Mesendoderm (in vitro differentiated cells): ENCODE data around the gene RALGPS2.
"Not testable (repeated sequence)": the region's sequence is repeated elsewhere in the genome, so short reads cannot be mapped to it uniquely, and the experiment has no call there.

Source experiments
- DNase-seq: peaks from one replicate; pipeline ENCODE4 v3.0.0; 2013
- H2AK5ac ChIP-seq: 2 replicates; pipeline ENCODE4 v1.6.1; 2013; ENCODE audit warnings: low read length, inconsistent platforms
- H2BK120ac ChIP-seq: 2 replicates; pipeline ENCODE4 v1.6.1; 2013; ENCODE audit warnings: low read depth, mild to moderate bottlenecking, low read length, moderate library complexity, mixed read lengths
- H2BK15ac ChIP-seq: replicated peaks from 2 replicates; pipeline ENCODE4 v1.6.1; 2013; ENCODE audit warnings: low read depth, mild to moderate bottlenecking, moderate library complexity
- H2BK5ac ChIP-seq: 2 replicates; pipeline ENCODE4 v1.6.1; 2013; ENCODE audit warnings: low read length, inconsistent platforms
- H3K18ac ChIP-seq: 2 replicates; pipeline ENCODE4 v1.6.1; 2013; ENCODE audit warnings: mild to moderate bottlenecking, low read length, mixed read lengths
- H3K23ac ChIP-seq: one replicate; pipeline ENCODE4 v1.6.1; 2013; ENCODE audit warnings: low read length
- H3K27ac ChIP-seq: 2 replicates; pipeline ENCODE4 v1.5.1; 2013; ENCODE audit warnings: low read depth, mild to moderate bottlenecking, inconsistent platforms, low read length, moderate library complexity
- H3K27me3 ChIP-seq: 2 replicates; pipeline ENCODE4 v1.6.1; 2013; ENCODE audit warnings: low read length, control low read depth, mild to moderate bottlenecking, inconsistent platforms; ENCODE audit not compliant: insufficient read depth, poor library complexity
- H3K36me3 ChIP-seq: 2 replicates; pipeline ENCODE4 v1.6.1; 2013; ENCODE audit warnings: low read length, inconsistent platforms; ENCODE audit not compliant: control insufficient read depth, insufficient read depth
- H3K4ac ChIP-seq: one replicate; pipeline ENCODE4 v1.6.1; 2013; ENCODE audit warnings: low read depth, mild to moderate bottlenecking, low read length, moderate library complexity
- H3K4me1 ChIP-seq: 2 replicates; pipeline ENCODE4 v1.6.1; 2013; ENCODE audit warnings: low read depth, low read length, inconsistent platforms; ENCODE audit not compliant: control insufficient read depth
- H3K4me2 ChIP-seq: 2 replicates; pipeline ENCODE4 v1.6.1; 2013; ENCODE audit warnings: low read length
- H3K4me3 ChIP-seq: 2 replicates; pipeline ENCODE4 v1.5.1; 2013; ENCODE audit warnings: mild to moderate bottlenecking, low read length
- H3K56ac ChIP-seq: one replicate; pipeline ENCODE4 v1.6.1; 2013; ENCODE audit warnings: low read length
- H3K79me1 ChIP-seq: 2 replicates; pipeline ENCODE4 v1.6.1; 2013; ENCODE audit warnings: low read length, inconsistent platforms
- H3K79me2 ChIP-seq: 2 replicates; pipeline ENCODE4 v1.6.1; 2013; ENCODE audit warnings: mild to moderate bottlenecking, low read length; ENCODE audit not compliant: control insufficient read depth, insufficient read depth
- H3K9ac ChIP-seq: 2 replicates; pipeline ENCODE4 v1.6.1; 2013; ENCODE audit warnings: low read length, inconsistent platforms
- H4K5ac ChIP-seq: one replicate; pipeline ENCODE4 v1.6.1; 2013; ENCODE audit warnings: low read length
- H4K8ac ChIP-seq: one replicate; pipeline ENCODE4 v1.6.1; 2013; ENCODE audit warnings: low read depth, mild to moderate bottlenecking, control low read depth, low read length, moderate library complexity
- WGBS: extraction: QIAGEN DNeasy Blood & Tissue Kit; methylation state at CpG from one replicate; pipeline ENCODE4 v1.1.7; 2013; ENCODE audit warnings: low lambda C conversion rate, missing lambda C conversion rate; ENCODE audit not compliant: insufficient coverage; ENCODE audit errors: extremely low coverage; 5-methylcytosine and 5-hydroxymethylcytosine counted together

RALGPS2 gene

DNA sequence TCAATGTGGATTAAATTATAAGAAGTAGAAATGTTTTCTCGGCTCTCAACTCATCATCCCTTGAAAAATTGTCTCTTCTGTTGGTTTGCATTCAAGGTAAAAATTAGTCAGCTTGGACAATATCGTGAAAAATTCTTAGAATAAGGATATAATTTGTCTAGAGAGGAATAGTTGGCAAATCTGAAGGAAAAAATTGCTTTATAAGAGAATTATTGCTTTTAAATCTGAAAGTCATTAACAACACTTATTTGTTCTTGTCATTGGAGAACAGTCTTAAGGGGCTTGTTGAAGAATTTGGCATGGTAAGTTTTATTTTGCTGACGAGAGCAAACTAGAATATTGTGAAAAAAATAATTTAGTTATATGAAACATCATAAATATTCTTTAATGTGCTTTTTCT, 119.4 kb downstream of the RALGPS2 start:
- H3K23ac ChIP-seq, result no peak overlapping the region
- H3K79me2 ChIP-seq, result no peaks in the 10 kb centered on the region
- H3K4ac ChIP-seq, result no peak overlapping the region
- H2BK15ac ChIP-seq, result no peak overlapping the region
- H3K4me3 ChIP-seq, result no peak overlapping the region
- no peak overlapping the region for H2AK5ac ChIP-seq
- H3K79me1 ChIP-seq, result no peaks in the 10 kb centered on the region
- H3K9ac ChIP-seq, result no peak overlapping the region
- DNase-seq, result no peak
- H2BK5ac ChIP-seq, result no peak overlapping the region
- no peak overlapping the region for H2BK120ac ChIP-seq
- no peak overlapping the region for H3K4me2 ChIP-seq
- H4K8ac ChIP-seq, result no peak overlapping the region
- H3K56ac ChIP-seq, result no peak overlapping the region
- H3K4me1 ChIP-seq, result no peaks in the 10 kb centered on the region
- no peak overlapping the region for H4K5ac ChIP-seq
- H3K27ac ChIP-seq, result no peak overlapping the region
- no peaks in the 10 kb centered on the region for H3K36me3 ChIP-seq
- no peaks in the 10 kb centered on the region for H3K27me3 ChIP-seq
- WGBS, result no CpG with 5 or more reads among the region's 3 CpGs
- no peak overlapping the region for H3K18ac ChIP-seq

DNA sequence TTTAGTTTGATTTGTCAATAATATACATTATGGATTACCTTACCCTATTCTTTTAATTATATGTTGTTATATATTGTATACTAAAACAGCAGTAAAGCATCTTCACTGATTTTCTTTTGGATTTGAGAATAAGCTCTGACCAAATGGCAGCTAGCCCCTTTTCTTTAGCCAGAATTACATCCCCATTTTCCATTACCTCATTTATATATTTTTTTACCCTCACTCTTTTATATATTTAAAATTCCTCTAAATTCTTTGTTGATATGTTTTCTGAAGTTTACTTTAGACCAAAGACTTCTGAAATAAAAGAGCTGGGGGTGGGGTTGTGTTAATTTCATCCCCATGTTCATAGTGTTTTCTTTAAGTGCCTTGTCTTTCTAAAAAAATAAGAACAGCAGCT, 121.3 kb downstream of the RALGPS2 start:
- H3K4me2 ChIP-seq, result no peak overlapping the region
- H3K18ac ChIP-seq, result no peak overlapping the region
- H2BK15ac ChIP-seq, result no peak overlapping the region
- no peak overlapping the region for H2BK5ac ChIP-seq
- no peak overlapping the region for H3K27ac ChIP-seq
- H3K23ac ChIP-seq, result no peak overlapping the region
- no peak overlapping the region for H2BK120ac ChIP-seq
- H3K4ac ChIP-seq, result no peak overlapping the region
- H3K36me3 ChIP-seq, result no peaks in the 10 kb centered on the region
- H3K4me3 ChIP-seq, result no peak overlapping the region
- H3K56ac ChIP-seq, result no peak overlapping the region
- H4K8ac ChIP-seq, result no peak overlapping the region
- DNase-seq, result no peak
- H3K79me2 ChIP-seq, result no peaks in the 10 kb centered on the region
- H3K9ac ChIP-seq, result no peak overlapping the region
- H3K27me3 ChIP-seq, result no peaks in the 10 kb centered on the region
- no peak overlapping the region for H2AK5ac ChIP-seq
- H3K4me1 ChIP-seq, result no peaks in the 10 kb centered on the region
- H3K79me1 ChIP-seq, result no peaks in the 10 kb centered on the region
- H4K5ac ChIP-seq, result no peak overlapping the region

DNA sequence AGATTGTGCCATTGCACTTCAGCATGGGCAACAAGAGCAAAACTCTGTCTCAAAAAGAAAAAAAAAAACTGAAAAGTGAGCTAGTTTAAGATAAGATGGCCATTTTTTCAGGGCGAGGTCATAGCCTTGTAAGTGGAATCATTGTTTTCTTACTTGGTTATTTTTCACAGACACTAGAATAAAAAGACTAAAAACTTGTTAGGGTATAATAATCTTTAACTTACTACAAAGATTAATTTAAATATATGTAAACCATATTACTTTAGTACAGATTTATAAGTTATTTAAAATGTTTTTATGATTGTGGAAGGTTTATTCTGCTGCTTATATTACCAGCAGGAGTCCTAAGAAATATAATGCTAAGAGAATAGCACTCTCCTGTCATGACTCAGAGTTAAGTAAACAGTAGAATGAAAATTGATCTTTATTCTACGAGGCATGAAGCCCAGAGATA, 122.4 kb downstream of the RALGPS2 start:
- no peak overlapping the region for H2BK15ac ChIP-seq
- no peak overlapping the region for H3K9ac ChIP-seq
- H3K56ac ChIP-seq, result no peak overlapping the region
- H3K4me2 ChIP-seq, result no peak overlapping the region
- no peak overlapping the region for H3K4me3 ChIP-seq
- no peaks in the 10 kb centered on the region for H3K27me3 ChIP-seq
- no peak overlapping the region for H3K4ac ChIP-seq
- H2BK5ac ChIP-seq, result no peak overlapping the region
- peak; percentile 63 for DNase-seq
- no peaks in the 10 kb centered on the region for H3K4me1 ChIP-seq
- no CpG with 5 or more reads among the region's 2 CpGs for WGBS
- H3K18ac ChIP-seq, result no peak overlapping the region
- no peaks in the 10 kb centered on the region for H3K79me1 ChIP-seq
- no peaks in the 10 kb centered on the region for H3K36me3 ChIP-seq
- no peak overlapping the region for H2BK120ac ChIP-seq
- H3K27ac ChIP-seq, result no peak overlapping the region
- H4K5ac ChIP-seq, result no peak overlapping the region
- no peak overlapping the region for H3K23ac ChIP-seq
- H3K79me2 ChIP-seq, result no peaks in the 10 kb centered on the region
- no peak overlapping the region for H4K8ac ChIP-seq
- no peak overlapping the region for H2AK5ac ChIP-seq

DNA sequence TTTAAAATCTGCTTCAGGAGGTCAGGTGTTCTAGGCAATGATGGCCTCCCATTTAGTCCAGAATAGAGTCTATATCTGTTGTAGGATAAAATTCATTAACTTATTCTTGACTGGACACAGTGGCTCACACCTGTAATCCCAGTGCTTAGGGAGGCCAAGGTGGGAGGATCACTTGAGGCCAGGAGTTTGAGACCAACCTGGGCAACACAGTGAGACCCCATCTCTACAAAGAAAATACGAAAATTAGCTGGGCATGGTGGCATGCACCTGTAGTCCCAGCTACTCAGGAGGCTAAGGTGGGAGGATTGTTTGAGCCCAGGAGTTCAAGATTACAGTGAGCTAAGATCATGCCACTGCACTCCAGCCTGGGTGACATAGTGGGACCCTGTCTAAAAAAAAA, 122.9 kb downstream of the RALGPS2 start:
- H3K36me3 ChIP-seq, H3K27ac ChIP-seq, H3K56ac ChIP-seq, H3K79me2 ChIP-seq, H3K18ac ChIP-seq, H3K79me1 ChIP-seq, H3K4me2 ChIP-seq, H3K27me3 ChIP-seq, H3K9ac ChIP-seq, H3K23ac ChIP-seq, H2BK15ac ChIP-seq, H3K4ac ChIP-seq, H4K8ac ChIP-seq, H3K4me1 ChIP-seq, H2BK120ac ChIP-seq, H2BK5ac ChIP-seq, H2AK5ac ChIP-seq, H3K4me3 ChIP-seq, DNase-seq, H4K5ac ChIP-seq: not testable (repeated sequence)
- WGBS, result no CpG with 5 or more reads among the region's 1 CpG

DNA sequence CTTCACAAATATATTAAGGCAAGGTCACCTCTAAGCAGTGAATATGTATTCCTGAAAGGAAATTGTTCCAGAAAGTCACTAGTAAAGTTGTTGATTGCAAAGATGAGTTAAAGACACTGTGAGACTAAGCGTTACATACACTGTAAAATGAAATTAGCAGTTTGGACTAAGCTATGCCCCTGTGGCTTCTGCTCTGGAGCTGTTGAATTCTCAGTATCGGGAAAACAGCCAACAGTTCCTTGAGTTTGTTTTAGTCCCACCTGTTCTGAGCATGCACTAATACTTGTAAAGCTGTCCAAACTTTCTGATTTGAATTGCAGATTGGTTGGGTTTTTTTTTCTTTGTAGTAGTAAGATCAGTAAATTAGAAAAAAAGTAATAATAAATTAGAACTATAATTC, 124.9 kb downstream of the RALGPS2 start:
- Histone ChIP-seq H3K23ac (no peak overlapping the region), H2BK15ac (no peak overlapping the region), H3K56ac (no peak overlapping the region), H3K4ac (no peak overlapping the region), H2BK120ac (no peak overlapping the region), H3K4me3 (no peak overlapping the region), H3K27me3 (no peaks in the 10 kb centered on the region), H3K9ac (no peak overlapping the region), H3K4me1 (no peaks in the 10 kb centered on the region), H2BK5ac (no peak overlapping the region), H3K36me3 (no peaks in the 10 kb centered on the region), H2AK5ac (no peak overlapping the region), H4K8ac (no peak overlapping the region), H4K5ac (no peak overlapping the region), H3K27ac (no peak overlapping the region), H3K4me2 (no peak overlapping the region), H3K79me1 (no peaks in the 10 kb centered on the region), H3K79me2 (no peaks in the 10 kb centered on the region), H3K18ac (no peak overlapping the region)
- WGBS, result no CpG with 5 or more reads among the region's 2 CpGs
- DNase-seq, result peak; percentile 16

- Histone ChIP-seq H3K79me1 (no peaks in the 10 kb centered on the region), H3K23ac (no peak overlapping the region), H4K5ac (no peak overlapping the region), H3K27me3 (no peaks in the 10 kb centered on the region), H2AK5ac (no peak overlapping the region), H3K36me3 (no peaks in the 10 kb centered on the region), H2BK120ac (no peak overlapping the region), H2BK5ac (no peak overlapping the region), H3K4me2 (no peak overlapping the region), H3K79me2 (no peaks in the 10 kb centered on the region), H4K8ac (no peak overlapping the region), H2BK15ac (no peak overlapping the region), H3K9ac (no peak overlapping the region), H3K4me3 (no peak overlapping the region), H3K4ac (no peak overlapping the region), H3K56ac (no peak overlapping the region), H3K27ac (no peak overlapping the region), H3K4me1 (no peaks in the 10 kb centered on the region), H3K18ac (no peak overlapping the region)
- no peak for DNase-seq
- no CpG with 5 or more reads among the region's 2 CpGs for WGBS
These were observed 132.1 kb downstream of the RALGPS2 start for GRCh38 chr1:178857126-178857525.
